Measurements from ENCODE around the gene SPATA1.

The SPATA1 gene

GRCh38 chr1:84541679-84542078, 35.5 kb downstream of the SPATA1 start:
- TF ChIP-seq CTCF (IDR thresholded peaks at IDR 0.05; ENCODE audit: insufficient read depth, low read length, poor library complexity, severe bottlenecking) = peak; percentile 33
- Histone ChIP-seq H3K4me3 (replicated peaks; ENCODE audit: low read depth, low read length) (no peak overlapping the region), H3K27me3 (replicated peaks; ENCODE audit: control insufficient read depth, insufficient read depth, low read length) (no peaks in the 10 kb centered on the region), H3K36me3 (ENCODE audit: control insufficient read depth, insufficient read depth, low read length) (no peaks in the 10 kb centered on the region)
- no peak for DNase-seq (ENCODE audit: extremely low read depth, insufficient read length)

- DNase-seq (ENCODE audit: extremely low read depth, insufficient read length) = no peak
- no peak overlapping the region for H3K4me3 ChIP-seq (replicated peaks; ENCODE audit: low read depth, low read length)
Observed at GRCh38 chr1:84550826-84551225, 44.6 kb downstream of the SPATA1 start.

GRCh38 chr1:84569216-84569615, 63.0 kb downstream of the SPATA1 start:
- no peak for TF ChIP-seq CTCF (IDR thresholded peaks at IDR 0.05; ENCODE audit: insufficient read depth, low read length, poor library complexity, severe bottlenecking)
- no peak for DNase-seq (ENCODE audit: extremely low read depth, insufficient read length)
- peaks cover 3% of the 10 kb centered on the region; the same call in 1 of the 2 replicates for H3K36me3 ChIP-seq (ENCODE audit: control insufficient read depth, insufficient read depth, low read length)
- H3K27me3 ChIP-seq (replicated peaks; ENCODE audit: control insufficient read depth, insufficient read depth, low read length) = no peaks in the 10 kb centered on the region
- H3K4me3 ChIP-seq (replicated peaks; ENCODE audit: low read depth, low read length) = no peak overlapping the region

More at GRCh38 chr1:84550826-84551225, 44.6 kb downstream of the SPATA1 start:
- no peaks in the 10 kb centered on the region for H3K27me3 ChIP-seq (replicated peaks; ENCODE audit: control insufficient read depth, insufficient read depth, low read length)
- no peaks in the 10 kb centered on the region; the same call in 1 of the 2 replicates for H3K36me3 ChIP-seq (ENCODE audit: control insufficient read depth, insufficient read depth, low read length)
- no peak for TF ChIP-seq CTCF (IDR thresholded peaks at IDR 0.05; ENCODE audit: insufficient read depth, low read length, poor library complexity, severe bottlenecking)

DNA sequence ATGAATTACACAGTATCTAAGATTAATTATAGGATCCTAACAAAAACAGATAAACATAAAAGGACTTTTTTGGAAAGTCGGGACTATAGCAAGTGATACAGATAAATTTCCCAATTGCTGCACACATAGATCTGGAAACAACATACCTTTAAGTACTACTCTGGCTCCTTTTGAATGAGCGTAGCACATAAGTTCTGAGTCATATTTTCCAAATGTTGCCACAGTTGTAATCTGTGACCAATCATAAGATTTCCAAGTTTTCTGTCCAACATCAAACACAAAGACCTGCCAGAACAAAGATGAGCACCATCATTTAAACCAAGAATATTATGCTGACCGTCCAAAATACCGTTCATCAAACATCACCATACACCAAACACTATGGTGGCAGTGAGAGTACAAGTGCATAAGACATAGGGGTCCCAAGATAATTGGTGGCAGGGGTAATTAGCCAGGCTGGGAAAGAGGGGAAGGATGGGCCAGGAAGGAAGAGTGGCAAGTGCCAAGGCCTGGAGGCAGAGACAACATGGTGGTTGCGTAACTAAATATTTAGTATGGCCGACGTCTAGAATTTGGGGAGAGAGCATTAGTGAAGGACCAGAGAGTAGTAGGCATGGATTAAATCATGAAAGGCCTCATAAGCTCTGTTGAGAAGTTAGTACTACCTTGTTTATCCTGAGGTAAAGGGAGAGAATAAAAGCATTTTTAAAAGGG, 64.4 kb downstream of the SPATA1 start:
- Histone ChIP-seq H3K4me3 (replicated peaks; ENCODE audit: low read depth, low read length) (no peak overlapping the region), H3K36me3 (ENCODE audit: control insufficient read depth, insufficient read depth, low read length) (no peaks in the 10 kb centered on the region; the same call in 1 of the 2 replicates), H3K27me3 (replicated peaks; ENCODE audit: control insufficient read depth, insufficient read depth, low read length) (no peaks in the 10 kb centered on the region)
- TF ChIP-seq CTCF (IDR thresholded peaks at IDR 0.05; ENCODE audit: insufficient read depth, low read length, poor library complexity, severe bottlenecking) = no peak
- no peak for DNase-seq (ENCODE audit: extremely low read depth, insufficient read length)

DNA sequence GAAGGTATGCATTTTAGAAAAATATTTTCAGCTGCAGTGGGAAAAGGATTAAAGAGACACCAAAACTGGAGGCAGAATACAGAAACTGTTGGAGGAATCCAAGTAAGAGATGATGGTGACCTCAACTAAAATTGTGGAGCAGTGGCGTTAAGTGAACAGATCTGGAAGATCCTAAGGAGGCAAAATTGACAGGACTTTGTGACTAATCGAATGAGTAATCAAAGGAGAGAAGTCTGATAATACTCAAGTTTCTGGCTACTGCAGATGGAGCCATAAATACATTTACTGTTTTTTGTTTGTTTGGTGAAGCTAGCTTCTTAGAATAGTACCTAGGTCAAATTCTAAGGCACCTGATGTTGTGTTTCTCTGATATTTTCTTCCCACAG, 65.0 kb downstream of the SPATA1 start:
- Histone ChIP-seq H3K36me3 (ENCODE audit: control insufficient read depth, insufficient read depth, low read length) (no peaks in the 10 kb centered on the region; the same call in 1 of the 2 replicates), H3K4me3 (replicated peaks; ENCODE audit: low read depth, low read length) (no peak overlapping the region), H3K27me3 (replicated peaks; ENCODE audit: control insufficient read depth, insufficient read depth, low read length) (no peaks in the 10 kb centered on the region)
- no peak for DNase-seq (ENCODE audit: extremely low read depth, insufficient read length)
- TF ChIP-seq CTCF (IDR thresholded peaks at IDR 0.05; ENCODE audit: insufficient read depth, low read length, poor library complexity, severe bottlenecking) = no peak
